Omental fat pad (tissue), 4 donors: ENCODE measurements around the gene ADRA2B. TPM values are rescaled to one million over a fixed set of nuclear protein-coding genes. Genes with fewer than 3 reads are reported as not detected.

ENCODE experiments used
- ATAC-seq: fragments of 150-250 bp; one replicate; pipeline ENCODE4 v1.9.1; 2016; ENCODE audit warnings: mild to moderate bottlenecking, moderate library complexity; ENCODE audit not compliant: low FRiP score
- DNase-seq: peaks from one replicate; pipeline ENCODE4 v3.0.0-alpha.2; 2019; ENCODE audit warnings: low spot score
- CTCF ChIP-seq, 3 donors: fragments of 450-650 bp; IDR thresholded peaks; one replicate each; pipeline ENCODE4 v1.5.1; 2016 to 2017; ENCODE audit warnings: antibody characterized with exemption in 3 of 3, mild to moderate bottlenecking in 3 of 3, moderate library complexity in 2 of 3
- total RNA-seq, 4 donors: library from RNA; depleted of rRNA; stranded (reverse); fragments of >200 nt; gene quantifications; one replicate each; pipeline ENCODE4 v1.1.0, GENCODE V29; 2016

The ADRA2B gene
- total RNA-seq, 4 donors from 2014 or later, result 0.63 to 9.8 (median 2.6) TPM

DNA sequence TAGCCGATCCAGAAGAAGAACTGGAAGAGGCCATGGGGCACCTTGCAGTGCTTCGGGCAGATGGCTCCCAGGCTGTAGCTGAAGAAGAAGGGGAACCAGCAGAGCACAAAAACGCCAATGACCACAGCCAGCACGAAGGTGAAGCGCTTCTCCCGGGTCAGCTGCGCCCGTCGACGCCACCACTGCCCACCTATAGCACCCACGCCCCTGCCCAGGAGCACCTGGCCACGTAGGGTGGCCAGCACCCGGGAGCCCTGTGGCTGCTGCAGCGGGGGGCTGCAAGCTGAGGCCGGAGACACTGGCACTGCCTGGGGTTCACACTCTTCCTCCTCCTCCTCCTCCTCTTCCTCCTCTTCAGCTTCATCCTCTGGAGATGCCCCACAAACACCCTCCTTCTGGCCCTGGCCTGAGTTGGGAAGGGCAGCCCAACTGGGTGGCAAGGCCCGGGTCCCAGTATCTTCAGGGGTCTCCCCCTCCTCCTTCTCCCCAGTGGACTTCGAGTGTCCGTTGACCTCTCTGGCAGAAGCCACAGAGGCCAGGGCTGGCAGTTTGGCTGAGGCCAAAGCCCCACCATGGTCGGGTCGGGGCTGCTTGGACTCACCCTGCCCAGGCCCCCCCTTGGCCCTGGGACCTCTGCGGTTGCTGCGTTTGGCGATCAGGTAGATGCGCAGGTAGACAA is 1.3 kb downstream of the ADRA2B start:
- ATAC-seq (no peak), DNase-seq (no peak)
- no peak for TF ChIP-seq CTCF (IDR thresholded peaks at IDR 0.05)

DNA sequence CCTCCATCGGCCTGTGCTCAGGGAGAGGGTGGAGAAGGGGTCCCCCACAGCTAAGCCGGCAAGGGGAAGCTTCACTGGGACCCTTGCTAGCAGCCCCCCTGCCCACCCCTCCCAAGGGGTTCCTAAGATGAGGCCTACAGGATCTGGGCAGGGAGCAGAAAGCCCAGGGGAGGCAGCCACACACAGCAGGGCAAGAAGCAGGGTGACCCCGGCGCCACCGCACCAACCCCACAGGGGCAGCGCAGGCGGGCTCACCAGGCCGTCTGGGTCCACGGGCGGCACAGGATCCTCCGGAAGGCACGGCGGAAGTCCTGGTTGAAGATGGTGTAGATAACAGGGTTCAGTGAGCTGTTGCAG is 1.8 kb downstream of the ADRA2B start:
- no peak for ATAC-seq
- no peak for DNase-seq
- no peak for TF ChIP-seq CTCF (IDR thresholded peaks at IDR 0.05)

- ATAC-seq, result no peak
- no peak for DNase-seq
- TF ChIP-seq CTCF (IDR thresholded peaks at IDR 0.05), result no peak
Observed at GRCh38 chr2:96113951-96114350, 2.4 kb downstream of the ADRA2B start.

- no peak for ATAC-seq
- no peak for DNase-seq
- TF ChIP-seq CTCF (IDR thresholded peaks at IDR 0.05), result no peak
Observed at GRCh38 chr2:96113367-96113677, 3.0 kb downstream of the ADRA2B start.

DNA sequence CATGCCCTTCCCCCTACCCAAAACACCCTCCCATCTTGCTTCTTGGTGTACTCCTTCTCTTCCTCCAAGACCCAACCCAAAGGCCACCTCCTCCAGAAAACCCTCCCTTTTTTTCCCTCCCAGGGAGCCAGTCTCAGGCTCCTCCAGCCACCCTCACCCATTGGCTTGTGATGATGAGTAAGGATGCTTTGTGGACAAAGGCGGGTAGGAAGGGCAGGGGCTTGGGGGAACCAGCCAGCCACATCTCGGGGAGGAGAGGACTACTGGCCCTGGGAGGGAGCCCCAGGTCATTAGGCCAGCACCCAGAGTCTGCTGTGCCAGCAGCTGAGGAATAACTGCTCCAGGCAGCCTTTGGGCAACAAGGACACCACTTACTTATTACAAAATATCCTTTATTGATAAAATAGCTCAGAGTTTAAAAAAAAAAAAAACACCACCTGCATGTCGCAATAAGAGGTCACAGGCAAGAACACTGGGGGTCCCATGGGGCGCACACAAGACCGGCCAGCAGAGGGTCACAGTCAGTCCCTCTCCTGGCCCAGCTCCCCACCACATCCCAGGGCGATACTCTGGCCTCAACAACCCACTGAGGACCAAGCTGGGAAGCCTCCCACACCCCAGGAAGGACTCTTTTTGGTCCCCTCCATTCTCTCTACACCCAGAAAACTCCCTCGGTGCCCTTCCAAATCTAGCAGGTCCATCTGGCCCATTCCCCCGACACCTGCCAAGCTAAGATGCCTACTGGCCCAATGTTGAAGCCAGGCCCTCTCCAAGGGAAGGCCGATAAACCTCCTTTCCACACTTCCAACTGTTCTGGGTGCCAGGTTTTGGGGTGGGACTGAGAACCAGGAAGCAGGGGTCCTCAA is 3.6 kb downstream of the ADRA2B start:
- TF ChIP-seq CTCF (IDR thresholded peaks at IDR 0.05), result no peak
- ATAC-seq (no peak), DNase-seq (no peak)

GRCh38 chr2:96111823-96112500 is 4.4 kb downstream of the ADRA2B start:
- DNase-seq, result no peak
- TF ChIP-seq CTCF (IDR thresholded peaks at IDR 0.05), result no peak
- ATAC-seq, result no peak
